Measurements from ENCODE around the gene KRT27.

DNA sequence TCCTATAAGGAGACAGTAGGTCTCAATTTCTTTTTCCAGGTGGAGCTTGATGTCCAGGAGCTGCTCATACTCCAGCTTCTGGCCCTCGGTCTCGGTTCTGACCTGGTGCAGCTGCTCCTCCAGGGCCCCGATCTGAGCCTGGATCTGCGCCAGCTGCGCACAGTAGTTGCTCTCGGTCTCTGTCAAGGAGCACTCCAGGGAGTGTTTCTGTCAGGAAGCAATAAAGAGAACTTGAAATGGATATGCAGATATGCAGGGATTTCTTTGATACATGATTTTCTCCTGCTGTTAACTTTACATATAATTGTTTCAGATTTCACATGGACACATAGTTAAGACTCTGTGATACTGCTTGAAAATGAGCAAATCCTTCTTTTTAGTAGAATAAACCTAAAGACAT is 32.0 kb downstream of the KRT27 start:
- TF ChIP-seq GATA2 (IDR thresholded peaks at IDR 0.05; ENCODE audit: low read depth, low read length) (no peak), GATA3 (IDR thresholded peaks at IDR 0.05; ENCODE audit: low read depth, low read length) (no peak)

Data from SH-SY5Y (cell line).